Measurements from ENCODE around the gene LAMA3.
A peak's percentile ranks its signal among the peaks of the same experiment; 100 is the strongest.

The LAMA3 gene

DNA sequence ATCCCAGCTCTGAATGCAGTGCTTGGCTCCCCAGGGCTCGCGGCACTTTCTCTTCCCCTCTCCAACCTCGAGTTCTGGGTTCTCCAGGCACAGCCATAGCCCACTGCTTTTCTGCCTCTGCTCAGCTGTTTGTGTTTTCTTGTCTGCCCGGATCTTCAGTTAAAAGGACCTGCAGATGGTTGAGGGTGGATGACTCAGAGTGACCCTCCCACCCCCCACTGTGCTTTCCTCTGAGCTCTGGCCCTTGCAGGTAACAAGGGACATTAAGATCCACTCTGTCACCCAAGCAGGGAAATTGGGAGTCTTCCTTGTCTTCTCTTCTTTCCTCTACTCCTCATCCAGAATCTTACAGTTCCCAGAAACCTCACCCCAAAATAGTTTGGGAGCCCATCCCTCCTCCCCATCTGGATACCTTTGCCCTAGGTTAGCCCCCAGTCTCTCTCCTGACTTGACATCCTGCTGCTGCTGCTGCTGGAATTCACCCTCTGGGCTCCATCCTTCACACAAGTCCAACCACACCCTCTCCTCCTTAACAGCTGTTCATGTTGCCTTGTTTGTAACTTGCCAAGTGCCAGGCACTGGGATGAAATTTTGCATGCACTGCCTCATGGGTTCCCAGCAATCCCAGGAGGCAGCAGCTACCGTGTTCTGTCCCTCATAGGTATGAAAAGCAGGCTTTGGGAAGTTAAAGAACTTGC, 167.4 kb downstream of the LAMA3 start:
- no peak for DNase-seq (ENCODE audit: low read depth)
- no peak for TF ChIP-seq CTCF (IDR thresholded peaks at IDR 0.05; ENCODE audit: control insufficient read depth, extremely low read depth, insufficient read depth)
- H3K4me3 ChIP-seq (ENCODE audit: low read depth, low read length), result no peak overlapping the region

DNA sequence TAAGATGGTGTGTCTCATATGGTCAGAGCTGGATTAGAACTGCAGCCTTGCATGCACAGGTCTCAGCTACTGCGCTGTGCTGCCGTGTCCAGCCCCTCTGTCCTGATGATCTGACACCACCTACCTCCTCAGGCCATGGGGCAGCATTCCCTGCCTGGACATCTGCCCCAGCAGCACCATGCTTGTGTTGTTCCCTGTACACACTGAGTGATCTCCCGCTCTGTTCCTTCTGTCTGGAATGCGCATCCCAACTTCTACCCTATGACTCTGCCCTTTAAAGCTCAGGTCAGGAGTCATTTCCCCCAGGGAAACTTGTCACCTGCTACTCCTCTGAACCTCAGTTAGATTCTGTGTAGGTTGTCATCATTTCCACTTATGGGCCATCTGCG, 167.9 kb downstream of the LAMA3 start:
- no peak for TF ChIP-seq CTCF (IDR thresholded peaks at IDR 0.05; ENCODE audit: control insufficient read depth, extremely low read depth, insufficient read depth)
- H3K4me3 ChIP-seq (ENCODE audit: low read depth, low read length), result no peak overlapping the region
- no peak for DNase-seq (ENCODE audit: low read depth)

DNA sequence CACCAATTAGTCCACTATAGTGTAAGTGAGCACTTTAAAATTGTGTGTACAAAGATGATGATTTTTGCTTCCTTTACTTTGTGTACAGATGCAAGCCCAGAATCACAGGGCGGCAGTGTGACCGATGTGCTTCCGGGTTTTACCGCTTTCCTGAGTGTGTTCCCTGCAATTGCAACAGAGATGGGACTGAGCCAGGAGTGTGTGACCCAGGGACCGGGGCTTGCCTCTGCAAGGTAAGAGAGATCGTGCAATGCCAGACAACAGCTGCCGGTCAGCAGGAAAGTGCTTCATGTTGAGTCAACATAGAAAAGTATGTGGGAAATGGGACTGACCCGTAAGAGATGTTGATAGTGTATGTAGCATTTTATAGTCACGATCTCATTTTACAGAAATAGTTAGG, 168.5 kb downstream of the LAMA3 start:
- TF ChIP-seq CTCF (IDR thresholded peaks at IDR 0.05; ENCODE audit: control insufficient read depth, extremely low read depth, insufficient read depth), result no peak
- H3K4me3 ChIP-seq (ENCODE audit: low read depth, low read length), result no peak overlapping the region
- DNase-seq (ENCODE audit: low read depth), result peak; percentile 25

DNA sequence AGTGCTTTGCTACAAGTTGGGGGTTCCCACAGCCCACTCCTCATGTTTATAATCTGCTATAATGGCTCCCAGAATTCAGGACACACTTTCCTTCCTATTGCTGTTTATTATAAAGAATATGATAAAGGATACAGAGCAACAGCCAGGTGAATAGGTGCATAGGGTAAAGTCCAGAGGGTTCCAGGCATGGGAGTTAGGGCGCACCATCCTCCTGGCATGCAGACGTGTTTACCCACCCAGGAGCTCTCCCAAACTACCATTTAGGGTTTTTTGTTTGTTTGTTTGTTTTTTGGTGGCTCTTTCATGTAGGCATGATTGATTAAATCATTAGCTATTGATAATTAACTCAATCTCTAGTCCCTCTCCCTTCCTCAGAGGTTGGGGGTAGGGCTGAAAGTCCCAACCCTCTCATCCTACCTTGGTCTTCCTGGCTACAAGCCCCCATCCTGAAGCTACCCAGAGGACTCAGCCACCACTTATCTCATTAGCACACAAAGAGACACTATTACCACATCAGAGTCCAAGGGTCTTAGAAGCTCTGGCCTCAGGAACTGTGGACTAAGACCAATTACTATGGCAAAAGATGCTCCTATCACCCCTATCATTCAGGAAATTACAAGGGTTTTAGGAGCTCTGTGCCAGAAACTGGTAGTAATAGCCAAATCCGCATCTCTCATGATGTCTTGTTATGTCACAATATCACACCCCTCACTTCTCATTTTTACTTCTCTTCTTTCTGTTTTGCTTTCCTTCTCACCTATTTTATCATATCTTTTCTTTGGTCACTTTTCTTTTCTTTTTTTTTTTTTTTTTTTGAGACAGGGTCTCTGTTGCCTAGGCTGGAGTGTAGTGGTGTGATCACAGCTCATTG, 170.4 kb downstream of the LAMA3 start:
- no peak for TF ChIP-seq CTCF (IDR thresholded peaks at IDR 0.05; ENCODE audit: control insufficient read depth, extremely low read depth, insufficient read depth)
- no peak overlapping the region for H3K4me3 ChIP-seq (ENCODE audit: low read depth, low read length)
- no peak for DNase-seq (ENCODE audit: low read depth)

GRCh38 chr18:23861326-23861725, 172.1 kb downstream of the LAMA3 start:
- no peak for TF ChIP-seq CTCF (IDR thresholded peaks at IDR 0.05; ENCODE audit: control insufficient read depth, extremely low read depth, insufficient read depth)
- no peak for DNase-seq (ENCODE audit: low read depth)
- no peak overlapping the region for H3K4me3 ChIP-seq (ENCODE audit: low read depth, low read length)

- no peak overlapping the region for H3K4me3 ChIP-seq (ENCODE audit: low read depth, low read length)
- DNase-seq (ENCODE audit: low read depth), result no peak
- no peak for TF ChIP-seq CTCF (IDR thresholded peaks at IDR 0.05; ENCODE audit: control insufficient read depth, extremely low read depth, insufficient read depth)
These were observed 172.7 kb downstream of the LAMA3 start for GRCh38 chr18:23861805-23862470.
